MV-4-11 (cell line): ENCODE measurements around the gene PTPRT.
A peak's percentile ranks its signal among the peaks of the same experiment; 100 is the strongest.

Source experiments
- DNase-seq: peaks from one replicate; lab custom pipeline; 2025; lab: John Stamatoyannopoulos, UW

The PTPRT gene

GRCh38 chr20:42376131-42376530 is 813.6 kb downstream of the PTPRT start:
- no peak for DNase-seq

GRCh38 chr20:42373049-42373448 is 816.7 kb downstream of the PTPRT start:
- no peak for DNase-seq

- DNase-seq, result no peak
These were observed 819.6 kb downstream of the PTPRT start for GRCh38 chr20:42370075-42370474.

GRCh38 chr20:42368910-42369309 is 820.8 kb downstream of the PTPRT start:
- no peak for DNase-seq

GRCh38 chr20:42366626-42367025 is 823.1 kb downstream of the PTPRT start:
- DNase-seq, result no peak

- no peak for DNase-seq
These were observed 825.3 kb downstream of the PTPRT start for GRCh38 chr20:42364446-42364845.

- no peak for DNase-seq
These were observed 828.2 kb downstream of the PTPRT start for GRCh38 chr20:42361402-42361970.

GRCh38 chr20:42360621-42361020 is 829.1 kb downstream of the PTPRT start:
- DNase-seq, result no peak

GRCh38 chr20:42359617-42360016 is 830.1 kb downstream of the PTPRT start:
- DNase-seq, result no peak

GRCh38 chr20:42352096-42352495 is 837.6 kb downstream of the PTPRT start:
- DNase-seq, result no peak

GRCh38 chr20:42350521-42350920 is 839.2 kb downstream of the PTPRT start:
- DNase-seq, result no peak

- no peak for DNase-seq
These were observed 843.2 kb downstream of the PTPRT start for GRCh38 chr20:42346189-42347170.

GRCh38 chr20:42341654-42342053 is 848.1 kb downstream of the PTPRT start:
- no peak for DNase-seq

GRCh38 chr20:42340368-42340767 is 849.3 kb downstream of the PTPRT start:
- DNase-seq, result no peak

- no peak for DNase-seq
These were observed 851.2 kb downstream of the PTPRT start for GRCh38 chr20:42338294-42339201.

GRCh38 chr20:42336576-42336975 is 853.1 kb downstream of the PTPRT start:
- DNase-seq, result peak; percentile 46

GRCh38 chr20:42319252-42320013 is 870.3 kb downstream of the PTPRT start:
- DNase-seq, result no peak

GRCh38 chr20:42313704-42314103 is 876.0 kb downstream of the PTPRT start:
- DNase-seq, result peak; percentile 92

GRCh38 chr20:42309050-42309449 is 880.7 kb downstream of the PTPRT start:
- no peak for DNase-seq

GRCh38 chr20:42308171-42308570 is 881.5 kb downstream of the PTPRT start:
- no peak for DNase-seq

GRCh38 chr20:42295592-42295991 is 894.1 kb downstream of the PTPRT start:
- no peak for DNase-seq

GRCh38 chr20:42294976-42295375 is 894.7 kb downstream of the PTPRT start:
- DNase-seq, result no peak
